Non-pigmented ciliary epithelial cell (primary cell): ENCODE measurements around the gene FBXO33.

Experiments used
- DNase-seq: peaks from one replicate; pipeline ENCODE4 v3.0.0-alpha.2; 2010; ENCODE audit warnings: low read depth

FBXO33 gene

GRCh38 chr14:39432179-39432618, at the start of gene FBXO33:
FBXO33 (minus strand) TSS chr14:39432433; CDS start chr14:39432162, 271 bp downstream.
- peak; percentile 86 for DNase-seq

GRCh38 chr14:39474416-39474911, 42.2 kb upstream of the FBXO33 start:
- no peak for DNase-seq

- no peak for DNase-seq
These were observed 39.8 kb upstream of the FBXO33 start for GRCh38 chr14:39472078-39472477.

GRCh38 chr14:39469094-39469710, 37.0 kb upstream of the FBXO33 start:
- no peak for DNase-seq

GRCh38 chr14:39467889-39468524, 35.8 kb upstream of the FBXO33 start:
- DNase-seq = no peak

- no peak for DNase-seq
These were observed 27.7 kb upstream of the FBXO33 start for GRCh38 chr14:39459795-39460478.

- no peak for DNase-seq
These were observed 24.5 kb upstream of the FBXO33 start for GRCh38 chr14:39456702-39457250.

GRCh38 chr14:39454906-39455539, 22.8 kb upstream of the FBXO33 start:
- no peak for DNase-seq

GRCh38 chr14:39452680-39453079, 20.4 kb upstream of the FBXO33 start:
- no peak for DNase-seq

GRCh38 chr14:39451811-39452210, 19.6 kb upstream of the FBXO33 start:
- no peak for DNase-seq

GRCh38 chr14:39447175-39447661, 15.0 kb upstream of the FBXO33 start:
- DNase-seq = no peak

- no peak for DNase-seq
These were observed 14.0 kb upstream of the FBXO33 start for GRCh38 chr14:39446131-39446744.

GRCh38 chr14:39442293-39442692, 10.1 kb upstream of the FBXO33 start:
- no peak for DNase-seq

- no peak for DNase-seq
These were observed 9.6 kb upstream of the FBXO33 start for GRCh38 chr14:39441805-39442204.

- DNase-seq = no peak
These were observed 8.7 kb upstream of the FBXO33 start for GRCh38 chr14:39440975-39441374.

GRCh38 chr14:39435241-39435640, 3.0 kb upstream of the FBXO33 start:
- no peak for DNase-seq

- DNase-seq = no peak
These were observed 2.2 kb upstream of the FBXO33 start for GRCh38 chr14:39434401-39434800.

- no peak for DNase-seq
These were observed 1.2 kb upstream of the FBXO33 start for GRCh38 chr14:39433452-39433813.

- DNase-seq = no peak
These were observed 602 bp upstream of the FBXO33 start for GRCh38 chr14:39432619-39433451.

GRCh38 chr14:39431416-39432178, 636 bp downstream of the FBXO33 start:
- DNase-seq = no peak
